SU-DHL-6 (cell line): ENCODE results near the gene ATIC.
"Not testable (repeated sequence)": the region's sequence is repeated elsewhere in the genome, so short reads cannot be mapped to it uniquely, and the experiment has no call there.

Experiments used
- CTCF ChIP-seq: fragments of 200-600 bp; sonication (generic); IDR thresholded peaks from one replicate; pipeline ENCODE4 v1.5.1; 2017; ENCODE audit warnings: antibody characterized with exemption, mild to moderate bottlenecking, low read length, moderate library complexity; ENCODE audit not compliant: insufficient read depth, poor library complexity, severe bottlenecking
- EZH2phosphoT487 ChIP-seq: fragments of 200-600 bp; sonication (generic), shearing (Covaris generic); conservative IDR thresholded peaks from 2 replicates; pipeline ENCODE4 v1.6.1; 2018; ENCODE audit warnings: mild to moderate bottlenecking, antibody characterized with exemption, low read length, moderate library complexity, mixed read lengths

DNA sequence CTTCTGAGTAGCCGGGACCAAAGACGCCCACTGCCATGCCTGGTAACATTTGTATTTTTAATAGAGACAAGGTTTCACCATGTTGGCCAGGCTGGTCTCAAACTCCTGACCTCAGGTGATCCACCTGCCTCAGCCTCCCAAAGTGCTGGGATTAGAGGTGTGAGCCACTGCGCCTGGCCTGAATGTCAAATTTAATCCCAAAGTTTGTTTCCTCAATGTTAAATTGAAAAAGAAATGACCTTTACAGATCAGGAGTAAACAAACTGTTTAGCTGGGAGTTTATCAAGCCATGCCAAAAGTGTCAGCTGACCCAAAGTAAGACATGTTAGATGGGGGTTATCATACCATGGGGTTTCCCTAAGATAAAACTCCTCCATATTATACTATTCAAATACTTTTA, 48.2 kb downstream of the ATIC start:
- not testable (repeated sequence) for TF ChIP-seq CTCF, EZH2phosphoT487
